ENCODE data around the gene C2CD3. TPM values are rescaled to one million over a fixed set of nuclear protein-coding genes. Genes with fewer than 3 reads are reported as not detected.

Gene C2CD3
- total and polyA plus RNA-seq, 9 of the 15 experiments (the other 6 are each of a cell fraction or from before 2014, with no cell fraction given), result 4.4 to 20.2 (median 15.4) TPM

DNA sequence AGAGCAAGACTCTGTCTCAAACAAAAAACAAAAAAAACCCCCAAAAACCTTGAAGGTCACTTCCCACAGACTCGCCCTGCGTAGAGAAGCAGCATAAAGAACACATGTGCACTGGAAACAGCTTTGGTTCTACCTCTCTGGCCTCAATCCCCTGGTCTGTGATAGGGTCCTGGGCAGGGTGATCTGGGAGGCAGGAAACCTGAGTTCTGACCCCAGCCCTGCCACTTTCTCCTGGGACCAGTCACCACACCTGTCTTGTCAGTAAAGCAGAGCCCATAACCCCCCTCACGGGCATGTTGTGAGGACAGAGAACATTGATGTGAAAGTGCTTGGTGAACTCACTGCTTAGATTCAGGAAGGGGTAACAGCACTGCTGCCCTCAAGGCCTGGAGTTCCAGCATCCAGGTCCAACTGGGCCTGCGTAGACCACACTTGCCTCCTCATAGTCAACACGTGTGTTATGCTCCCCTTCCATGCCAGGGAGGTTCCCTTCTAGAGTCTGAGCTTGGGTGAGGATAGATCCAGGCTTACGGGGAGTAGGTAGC lies 199.6 kb downstream of the C2CD3 start (continued):
- TF ChIP-seq, protein P1, sequence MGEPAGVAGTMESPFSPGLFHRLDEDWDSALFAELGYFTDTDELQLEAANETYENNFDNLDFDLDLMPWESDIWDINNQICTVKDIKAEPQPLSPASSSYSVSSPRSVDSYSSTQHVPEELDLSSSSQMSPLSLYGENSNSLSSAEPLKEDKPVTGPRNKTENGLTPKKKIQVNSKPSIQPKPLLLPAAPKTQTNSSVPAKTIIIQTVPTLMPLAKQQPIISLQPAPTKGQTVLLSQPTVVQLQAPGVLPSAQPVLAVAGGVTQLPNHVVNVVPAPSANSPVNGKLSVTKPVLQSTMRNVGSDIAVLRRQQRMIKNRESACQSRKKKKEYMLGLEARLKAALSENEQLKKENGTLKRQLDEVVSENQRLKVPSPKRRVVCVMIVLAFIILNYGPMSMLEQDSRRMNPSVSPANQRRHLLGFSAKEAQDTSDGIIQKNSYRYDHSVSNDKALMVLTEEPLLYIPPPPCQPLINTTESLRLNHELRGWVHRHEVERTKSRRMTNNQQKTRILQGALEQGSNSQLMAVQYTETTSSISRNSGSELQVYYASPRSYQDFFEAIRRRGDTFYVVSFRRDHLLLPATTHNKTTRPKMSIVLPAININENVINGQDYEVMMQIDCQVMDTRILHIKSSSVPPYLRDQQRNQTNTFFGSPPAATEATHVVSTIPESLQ (CRISPR knock-in tag; IDR thresholded peaks at IDR 0.05), result no peak
- TF ChIP-seq, protein P2, sequence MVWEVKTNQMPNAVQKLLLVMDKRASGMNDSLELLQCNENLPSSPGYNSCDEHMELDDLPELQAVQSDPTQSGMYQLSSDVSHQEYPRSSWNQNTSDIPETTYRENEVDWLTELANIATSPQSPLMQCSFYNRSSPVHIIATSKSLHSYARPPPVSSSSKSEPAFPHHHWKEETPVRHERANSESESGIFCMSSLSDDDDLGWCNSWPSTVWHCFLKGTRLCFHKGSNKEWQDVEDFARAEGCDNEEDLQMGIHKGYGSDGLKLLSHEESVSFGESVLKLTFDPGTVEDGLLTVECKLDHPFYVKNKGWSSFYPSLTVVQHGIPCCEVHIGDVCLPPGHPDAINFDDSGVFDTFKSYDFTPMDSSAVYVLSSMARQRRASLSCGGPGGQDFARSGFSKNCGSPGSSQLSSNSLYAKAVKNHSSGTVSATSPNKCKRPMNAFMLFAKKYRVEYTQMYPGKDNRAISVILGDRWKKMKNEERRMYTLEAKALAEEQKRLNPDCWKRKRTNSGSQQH (CRISPR knock-in tag; IDR thresholded peaks at IDR 0.05), result no peak; the same call in 1 of the 2 replicates
- 0 out of 2 replicates have a peak, but pooled peaks have one; percentile 22 for TF ChIP-seq OTX1 (CRISPR knock-in tag; IDR thresholded peaks at IDR 0.05)
- TF ChIP-seq, protein P3, sequence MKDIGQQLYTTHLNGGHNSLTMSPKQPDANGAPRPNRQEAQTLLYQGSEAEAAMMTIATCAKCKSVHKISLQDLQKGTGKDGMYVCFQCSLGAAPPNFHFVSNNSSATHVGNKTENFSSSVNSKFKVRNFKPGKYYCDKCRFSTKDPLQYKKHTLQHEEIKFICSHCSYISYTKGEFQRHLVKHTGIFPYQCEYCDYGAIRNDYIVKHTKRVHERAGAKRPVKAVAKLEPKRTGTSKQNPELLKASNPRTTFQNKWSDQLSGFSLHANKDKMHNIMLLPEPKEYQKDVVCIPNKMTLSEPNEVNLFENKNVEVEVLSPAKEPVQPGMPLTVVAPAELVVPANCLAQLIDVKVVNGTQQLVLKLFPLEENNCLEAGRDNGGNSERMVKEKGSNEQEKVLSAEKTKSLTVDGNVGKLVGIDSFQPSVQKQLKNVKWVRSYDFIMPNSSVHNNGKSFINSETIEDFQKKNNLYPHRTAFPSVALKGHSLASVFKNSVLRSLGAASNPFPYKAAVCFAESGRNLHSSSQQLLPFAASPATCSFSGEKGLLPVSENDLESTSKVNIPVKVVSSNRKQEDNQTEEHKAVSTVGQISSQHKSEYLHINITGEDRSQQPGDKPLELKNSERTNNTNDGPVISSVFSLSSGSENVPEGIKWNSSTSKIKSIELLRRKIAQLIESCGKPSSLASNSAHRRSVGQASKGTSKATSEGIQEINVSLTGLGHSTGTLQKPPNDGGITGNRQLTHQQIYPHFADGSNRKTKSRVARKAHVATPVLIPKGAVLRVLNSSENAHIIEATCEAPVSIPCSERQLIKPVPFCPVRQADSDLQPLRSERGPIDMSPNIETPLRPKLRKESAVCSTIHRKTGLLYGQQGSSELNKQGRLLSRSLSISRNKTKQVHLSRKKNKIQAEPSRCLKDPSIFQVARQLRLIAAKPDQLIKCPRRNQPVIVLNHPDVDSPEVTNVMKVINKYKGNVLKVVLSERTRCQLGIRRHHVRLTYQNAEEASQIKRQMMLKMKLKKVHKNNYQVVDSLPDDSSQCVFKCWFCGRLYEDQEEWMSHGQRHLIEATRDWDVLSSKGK (CRISPR knock-in tag; IDR thresholded peaks at IDR 0.05), result no peak
- TF ChIP-seq, protein P4, sequence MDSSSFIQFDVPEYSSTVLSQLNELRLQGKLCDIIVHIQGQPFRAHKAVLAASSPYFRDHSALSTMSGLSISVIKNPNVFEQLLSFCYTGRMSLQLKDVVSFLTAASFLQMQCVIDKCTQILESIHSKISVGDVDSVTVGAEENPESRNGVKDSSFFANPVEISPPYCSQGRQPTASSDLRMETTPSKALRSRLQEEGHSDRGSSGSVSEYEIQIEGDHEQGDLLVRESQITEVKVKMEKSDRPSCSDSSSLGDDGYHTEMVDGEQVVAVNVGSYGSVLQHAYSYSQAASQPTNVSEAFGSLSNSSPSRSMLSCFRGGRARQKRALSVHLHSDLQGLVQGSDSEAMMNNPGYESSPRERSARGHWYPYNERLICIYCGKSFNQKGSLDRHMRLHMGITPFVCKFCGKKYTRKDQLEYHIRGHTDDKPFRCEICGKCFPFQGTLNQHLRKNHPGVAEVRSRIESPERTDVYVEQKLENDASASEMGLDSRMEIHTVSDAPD (CRISPR knock-in tag; IDR thresholded peaks at IDR 0.05), result no peak
- no peak for TF ChIP-seq ZNF764 (CRISPR knock-in tag; IDR thresholded peaks at IDR 0.05; ENCODE audit: low read depth)
- no peak for TF ChIP-seq HDGF (IDR thresholded peaks at IDR 0.05)
- no peak for TF ChIP-seq DPF2 (IDR thresholded peaks at IDR 0.05)
- TF ChIP-seq BCL6 (CRISPR knock-in tag; IDR thresholded peaks at IDR 0.05), result no peak
- TF ChIP-seq SRSF1 (IDR thresholded peaks at IDR 0.05; ENCODE audit: low read depth, low read length), result no peak
- TF ChIP-seq HOXB6 (CRISPR knock-in tag; IDR thresholded peaks at IDR 0.05; ENCODE audit: borderline replicate concordance), result no peak
- TF ChIP-seq, protein P5, sequence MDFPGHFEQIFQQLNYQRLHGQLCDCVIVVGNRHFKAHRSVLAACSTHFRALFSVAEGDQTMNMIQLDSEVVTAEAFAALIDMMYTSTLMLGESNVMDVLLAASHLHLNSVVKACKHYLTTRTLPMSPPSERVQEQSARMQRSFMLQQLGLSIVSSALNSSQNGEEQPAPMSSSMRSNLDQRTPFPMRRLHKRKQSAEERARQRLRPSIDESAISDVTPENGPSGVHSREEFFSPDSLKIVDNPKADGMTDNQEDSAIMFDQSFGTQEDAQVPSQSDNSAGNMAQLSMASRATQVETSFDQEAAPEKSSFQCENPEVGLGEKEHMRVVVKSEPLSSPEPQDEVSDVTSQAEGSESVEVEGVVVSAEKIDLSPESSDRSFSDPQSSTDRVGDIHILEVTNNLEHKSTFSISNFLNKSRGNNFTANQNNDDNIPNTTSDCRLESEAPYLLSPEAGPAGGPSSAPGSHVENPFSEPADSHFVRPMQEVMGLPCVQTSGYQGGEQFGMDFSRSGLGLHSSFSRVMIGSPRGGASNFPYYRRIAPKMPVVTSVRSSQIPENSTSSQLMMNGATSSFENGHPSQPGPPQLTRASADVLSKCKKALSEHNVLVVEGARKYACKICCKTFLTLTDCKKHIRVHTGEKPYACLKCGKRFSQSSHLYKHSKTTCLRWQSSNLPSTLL (IDR thresholded peaks at IDR 0.05), result no peak
- TF ChIP-seq KLF1 (tag; IDR thresholded peaks at IDR 0.05), result no peak
- TF ChIP-seq ZNF175 (CRISPR knock-in tag; IDR thresholded peaks at IDR 0.05; ENCODE audit: low read depth), result no peak
- TF ChIP-seq ZBTB8A (IDR thresholded peaks at IDR 0.05; ENCODE audit: partially characterized antibody), result no peak
- TF ChIP-seq ZBED1 (IDR thresholded peaks at IDR 0.05), result 0 out of 2 replicates have a peak, but pooled peaks have one; percentile 63
- TF ChIP-seq, protein P6, sequence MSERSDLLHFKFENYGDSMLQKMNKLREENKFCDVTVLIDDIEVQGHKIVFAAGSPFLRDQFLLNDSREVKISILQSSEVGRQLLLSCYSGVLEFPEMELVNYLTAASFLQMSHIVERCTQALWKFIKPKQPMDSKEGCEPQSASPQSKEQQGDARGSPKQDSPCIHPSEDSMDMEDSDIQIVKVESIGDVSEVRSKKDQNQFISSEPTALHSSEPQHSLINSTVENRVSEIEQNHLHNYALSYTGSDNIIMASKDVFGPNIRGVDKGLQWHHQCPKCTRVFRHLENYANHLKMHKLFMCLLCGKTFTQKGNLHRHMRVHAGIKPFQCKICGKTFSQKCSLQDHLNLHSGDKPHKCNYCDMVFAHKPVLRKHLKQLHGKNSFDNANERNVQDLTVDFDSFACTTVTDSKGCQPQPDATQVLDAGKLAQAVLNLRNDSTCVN (CRISPR knock-in tag; IDR thresholded peaks at IDR 0.05), result no peak
